HCT116 (cell line): ENCODE data around the gene PHF8. TPM values are rescaled to one million over a fixed set of nuclear protein-coding genes. Genes with fewer than 3 reads are reported as not detected.

Experiments used
- ATAC-seq: fragments of 200-7000 bp; cut with Tn5 transposase; 2 replicates; pipeline ENCODE4 v1.9.1; 2020; ENCODE audit warnings: mild to moderate bottlenecking, moderate library complexity
- BruUV-seq: library from RNA; stranded (reverse); fragments of 400-500 nt; replicated peaks from 2 replicates; lab custom pipeline; 2021; lab: Mats Ljungman, UMichigan
- CTCF ChIA-PET: fragments of 300-600 bp; sonication (Branson Sonifier 250); formaldehyde crosslinking; loops from one replicate; lab custom pipeline; 2021; ENCODE audit warnings: antibody characterized with exemption; lab: Charles Lee
- POLR2A ChIA-PET: fragments of 300-600, 350-600 bp; sonication (Branson Sonifier 250); formaldehyde crosslinking; loops from one replicate; lab custom pipeline; 2021; ENCODE audit warnings: antibody characterized with exemption; lab: Charles Lee
- RAD21 ChIA-PET, 2 experiments: fragments of 300-600 bp; sonication (Branson Sonifier 250); formaldehyde crosslinking; loops; one replicate each; lab custom pipeline; 2023; ENCODE audit warnings: low total read pairs in 2 of 2; ENCODE audit not compliant: uncharacterized antibody in 2 of 2, unreplicated experiment in 2 of 2, low non-redundant PET in 1 of 2; lab: Charles Lee
- DNase-seq: peaks from one replicate; pipeline ENCODE4 v3.0.0-alpha.2; 2010; ENCODE audit warnings: low read depth, low spot score
- H2AFZ ChIP-seq: fragments of 200-600 bp; shearing (Covaris generic), sonication (generic); 2 replicates; pipeline ENCODE4 v1.6.1; 2017; ENCODE audit warnings: low read depth, mixed run types, mixed read lengths, antibody characterized with exemption, low read length; ENCODE audit not compliant: poor library complexity, severe bottlenecking
- H3K27ac ChIP-seq: 2 replicates; pipeline ENCODE4 v1.5.1; 2012; ENCODE audit warnings: low read depth, low read length
- H3K27me3 ChIP-seq: fragments of 200-600 bp; sonication (generic); 2 replicates; pipeline ENCODE4 v1.6.1; 2016; ENCODE audit warnings: mixed run types, low read length, mixed read lengths; ENCODE audit not compliant: insufficient read depth
- H3K36me3 ChIP-seq, 2 experiments: fragments of 200-500 bp in 1 of 2; fragments of 200-600 bp in 1 of 2; sonication (Bioruptor generic) in 1 of 2; sonication (generic) in 1 of 2; 2 replicates each; pipeline versions ENCODE4 v1.5.1 to v1.6.1; 2014 to 2016; ENCODE audit warnings: low read length in 2 of 2, inconsistent platforms in 1 of 2, mixed read lengths in 1 of 2, mixed run types in 1 of 2; ENCODE audit not compliant: insufficient read depth in 2 of 2, control insufficient read depth in 1 of 2
- H3K4me1 ChIP-seq, 2 experiments: fragments of 200-600 bp in 1 of 2; sonication (generic) in 1 of 2; 2 replicates each; pipeline versions ENCODE4 v1.5.1 to v1.6.1; 2012 to 2017; ENCODE audit warnings: low read length in 2 of 2, inconsistent platforms in 1 of 2, mild to moderate bottlenecking in 1 of 2, mixed read lengths in 1 of 2, mixed run types in 1 of 2, moderate library complexity in 1 of 2; ENCODE audit not compliant: insufficient read depth in 2 of 2, control insufficient read depth in 1 of 2
- H3K4me2 ChIP-seq: fragments of 200-600 bp; sonication (generic); 2 replicates; pipeline ENCODE4 v1.6.1; 2017; ENCODE audit warnings: mixed run types, low read length, mixed read lengths
- H3K4me3 ChIP-seq, 2 experiments: fragments of 200-600 bp in 1 of 2; sonication (generic) in 1 of 2; replicated peaks in 1 of 2; 2 replicates each; pipeline ENCODE4 v1.5.1; 2011 to 2016; ENCODE audit warnings: low read length in 2 of 2, control low read depth in 1 of 2, low read depth in 1 of 2, mild to moderate bottlenecking in 1 of 2, mixed read lengths in 1 of 2, mixed run types in 1 of 2
- H3K79me2 ChIP-seq: fragments of 200-600 bp; sonication (generic); 2 replicates; pipeline ENCODE4 v1.6.1; 2017; ENCODE audit warnings: mild to moderate bottlenecking, mixed run types, low read length, moderate library complexity, mixed read lengths; ENCODE audit not compliant: insufficient read depth
- H3K9ac ChIP-seq: fragments of 200-600 bp; sonication (generic); 2 replicates; pipeline ENCODE4 v1.6.1; 2016; ENCODE audit warnings: low read length, mixed read lengths
- H3K9me2 ChIP-seq: fragments of 200-600 bp; sonication (generic), shearing (Covaris generic); 2 replicates; pipeline ENCODE4 v1.6.1; 2017; ENCODE audit warnings: mixed run types, mild to moderate bottlenecking, moderate library complexity; ENCODE audit not compliant: insufficient read depth
- H3K9me3 ChIP-seq, 2 experiments: fragments of 200-500 bp in 1 of 2; fragments of 200-600 bp in 1 of 2; sonication (Bioruptor generic) in 1 of 2; sonication (generic) in 1 of 2; 2 replicates each; pipeline ENCODE4 v1.6.1; 2014 to 2017; ENCODE audit warnings: low read length in 2 of 2, mixed read lengths in 2 of 2, inconsistent platforms in 1 of 2, low read depth in 1 of 2, mild to moderate bottlenecking in 1 of 2, mixed run types in 1 of 2, moderate library complexity in 1 of 2; ENCODE audit not compliant: control insufficient read depth in 1 of 2, insufficient read depth in 1 of 2
- H4K20me1 ChIP-seq: fragments of 200-600 bp; sonication (generic), shearing (Covaris generic); 2 replicates; pipeline ENCODE4 v1.6.1; 2017; ENCODE audit warnings: mixed run types, mild to moderate bottlenecking, moderate library complexity; ENCODE audit not compliant: insufficient read depth
- CBX3 ChIP-seq: IDR thresholded peaks from 2 replicates; pipeline ENCODE4 v1.6.1; 2012; ENCODE audit warnings: low read depth
- POLR2A ChIP-seq: IDR thresholded peaks from 2 replicates; pipeline ENCODE4 v1.7.0; 2011; ENCODE audit warnings: borderline replicate concordance; ENCODE audit not compliant: insufficient read depth, insufficient read length; ENCODE audit errors: extremely low read depth
- POLR2AphosphoS5 ChIP-seq: IDR thresholded peaks from 2 replicates; pipeline ENCODE4 v1.6.1; 2011; ENCODE audit warnings: mild to moderate bottlenecking, low read depth, low read length, moderate library complexity
- SIN3A ChIP-seq: IDR thresholded peaks from 2 replicates; pipeline ENCODE4 v1.6.1; 2012; ENCODE audit warnings: low read depth
- YY1 ChIP-seq: IDR thresholded peaks from 2 replicates; pipeline ENCODE4 v1.6.1; 2011; ENCODE audit warnings: low read length, low read depth, moderate library complexity, mild to moderate bottlenecking; ENCODE audit not compliant: insufficient replicate concordance; ENCODE audit errors: extremely low read depth
- intact Hi-C: fragments of 100-400 bp; cut with micrococcal nuclease; formaldehyde crosslinking; loops from 2 replicates; pipeline ENCODE4 v1.10.0; 2022
- total RNA-seq: library from RNA; stranded (reverse); gene quantifications from one replicate; pipeline ENCODE4 v1.2.1, GENCODE V29; 2021; ENCODE audit not compliant: unreplicated experiment

PHF8 gene
- total RNA-seq, 1 experiment from 2014 or later, result 28.0 TPM

DNA sequence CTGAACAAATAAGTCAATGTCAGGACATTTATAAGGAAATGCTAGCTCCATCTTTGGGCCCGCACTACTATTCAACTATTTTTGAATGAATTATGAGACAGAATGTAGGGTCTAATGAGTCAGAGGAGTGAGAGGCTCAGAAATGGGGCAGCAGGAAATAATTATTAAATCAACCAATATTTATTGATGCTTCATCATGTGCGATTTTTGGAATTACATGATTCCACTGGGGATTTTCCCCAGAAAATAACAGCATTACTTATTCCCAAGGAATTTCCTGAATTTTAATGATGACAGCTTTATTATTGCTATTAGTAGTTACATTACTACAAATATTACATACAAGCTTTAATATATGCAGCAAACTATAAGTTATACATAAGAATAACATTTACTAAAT is 49.3 kb upstream of the PHF8 start:
- Histone ChIP-seq H3K36me3 (no peaks in the 10 kb centered on the region), H3K4me3 (no peak overlapping the region), H3K4me2 (no peak overlapping the region), H3K4me1 (no peaks in the 10 kb centered on the region), H2AFZ (no peak overlapping the region), H3K27me3 (no peaks in the 10 kb centered on the region), H3K79me2 (no peaks in the 10 kb centered on the region), H3K9me3 (no peaks in the 10 kb centered on the region), H4K20me1 (no peaks in the 10 kb centered on the region), H3K9ac (no peak overlapping the region), H3K27ac (no peak overlapping the region), H3K9me2 (no peaks in the 10 kb centered on the region)
- BruUV-seq, result no TSS peak
- ChIA-PET POLR2A (no interaction called here), CTCF (no interaction called here), RAD21 (no interaction called here)
- ATAC-seq (no peak), DNase-seq (no peak)
- TF ChIP-seq CBX3, result no peak
- TF ChIP-seq YY1, result no peak
- intact Hi-C loops, result no loop called here

DNA sequence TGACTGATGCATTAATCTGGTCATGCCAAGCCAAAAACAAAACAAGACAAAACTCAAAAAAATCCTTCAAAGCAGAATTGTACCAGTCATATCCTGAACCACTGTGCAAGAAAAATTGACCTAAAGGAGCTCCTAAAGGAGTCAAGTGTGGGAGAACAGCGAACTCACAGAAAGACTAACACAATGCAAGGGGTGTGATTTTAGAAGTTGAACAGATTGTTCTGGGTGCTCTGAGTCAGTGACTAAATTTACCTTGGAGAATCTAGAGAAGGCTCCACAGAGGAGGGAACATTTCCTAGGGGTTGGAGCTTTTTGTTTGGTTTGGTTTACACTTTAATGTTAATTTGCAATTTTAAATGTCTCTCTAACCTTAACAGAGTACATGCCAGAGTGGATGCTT is 48.9 kb upstream of the PHF8 start:
- Histone ChIP-seq H4K20me1 (no peaks in the 10 kb centered on the region), H3K36me3 (no peaks in the 10 kb centered on the region), H3K4me2 (no peak overlapping the region), H3K27ac (no peak overlapping the region), H2AFZ (no peak overlapping the region), H3K4me1 (no peaks in the 10 kb centered on the region), H3K9ac (no peak overlapping the region), H3K9me3 (no peaks in the 10 kb centered on the region), H3K4me3 (no peak overlapping the region), H3K79me2 (no peaks in the 10 kb centered on the region), H3K9me2 (no peaks in the 10 kb centered on the region), H3K27me3 (no peaks in the 10 kb centered on the region)
- RAD21 ChIA-PET, result no interaction called here
- ATAC-seq (no peak), DNase-seq (no peak)
- no TSS peak for BruUV-seq
- CTCF ChIA-PET, result no interaction called here
- intact Hi-C loops, result no loop called here
- no peak for TF ChIP-seq POLR2A
- no peak for TF ChIP-seq POLR2AphosphoS5
- TF ChIP-seq SIN3A, result no peak
- POLR2A ChIA-PET, result no interaction called here
